NK-92 treated with Interleukin-12 subunit alpha and Interleukin-12 subunit beta, amount 100 ng/mL, for 24 hours (cell line): ENCODE measurements around the gene NBEAL2.

ENCODE experiments used
- DNase-seq: peaks from one replicate; lab custom pipeline; 2025; lab: John Stamatoyannopoulos, UW

Gene NBEAL2

GRCh38 chr3:47042231-47042791, 62.8 kb downstream of the NBEAL2 start:
- no peak for DNase-seq

- no peak for DNase-seq
Measured at GRCh38 chr3:47047069-47047468, 67.6 kb downstream of the NBEAL2 start.

GRCh38 chr3:47047673-47048072, 68.2 kb downstream of the NBEAL2 start:
- DNase-seq = no peak

- DNase-seq = no peak
Measured at GRCh38 chr3:47054412-47054811, 74.9 kb downstream of the NBEAL2 start.

- no peak for DNase-seq
Measured at GRCh38 chr3:47056705-47057104, 77.2 kb downstream of the NBEAL2 start.

GRCh38 chr3:47057212-47057671, 77.8 kb downstream of the NBEAL2 start:
- no peak for DNase-seq
